ENCODE results near the gene PTGER2.

The PTGER2 gene

DNA sequence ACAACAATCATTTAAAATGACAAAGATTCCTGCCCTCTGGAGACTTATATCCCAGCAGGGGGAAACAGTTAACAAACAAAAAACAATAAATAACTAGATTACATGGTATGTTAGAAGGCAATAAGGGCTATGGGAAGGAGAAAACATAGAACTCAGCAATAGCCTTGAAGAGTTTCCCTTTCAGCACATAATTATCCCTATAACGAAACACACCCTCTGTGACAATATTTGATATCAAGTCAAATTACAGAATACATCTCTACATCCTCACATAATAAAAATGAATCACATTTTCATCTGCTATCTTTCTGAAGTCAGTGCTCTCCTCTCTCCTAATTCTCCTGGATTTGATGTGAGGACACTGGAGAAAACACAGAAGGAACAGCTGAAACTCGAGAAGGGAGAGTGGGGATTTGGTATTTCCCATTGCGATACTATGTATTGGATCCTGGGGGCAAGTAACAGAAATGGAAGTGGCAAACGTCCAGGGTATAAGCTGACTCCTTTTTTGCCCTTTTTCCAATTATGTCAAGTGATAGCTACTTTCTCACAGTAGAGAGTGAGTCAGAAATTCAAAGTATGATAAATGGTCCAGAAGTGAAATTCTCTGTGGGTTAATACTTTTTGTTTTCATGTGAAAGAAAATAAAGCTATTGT lies 9.7 kb upstream of the PTGER2 start:
- TF ChIP-seq, protein P1, sequence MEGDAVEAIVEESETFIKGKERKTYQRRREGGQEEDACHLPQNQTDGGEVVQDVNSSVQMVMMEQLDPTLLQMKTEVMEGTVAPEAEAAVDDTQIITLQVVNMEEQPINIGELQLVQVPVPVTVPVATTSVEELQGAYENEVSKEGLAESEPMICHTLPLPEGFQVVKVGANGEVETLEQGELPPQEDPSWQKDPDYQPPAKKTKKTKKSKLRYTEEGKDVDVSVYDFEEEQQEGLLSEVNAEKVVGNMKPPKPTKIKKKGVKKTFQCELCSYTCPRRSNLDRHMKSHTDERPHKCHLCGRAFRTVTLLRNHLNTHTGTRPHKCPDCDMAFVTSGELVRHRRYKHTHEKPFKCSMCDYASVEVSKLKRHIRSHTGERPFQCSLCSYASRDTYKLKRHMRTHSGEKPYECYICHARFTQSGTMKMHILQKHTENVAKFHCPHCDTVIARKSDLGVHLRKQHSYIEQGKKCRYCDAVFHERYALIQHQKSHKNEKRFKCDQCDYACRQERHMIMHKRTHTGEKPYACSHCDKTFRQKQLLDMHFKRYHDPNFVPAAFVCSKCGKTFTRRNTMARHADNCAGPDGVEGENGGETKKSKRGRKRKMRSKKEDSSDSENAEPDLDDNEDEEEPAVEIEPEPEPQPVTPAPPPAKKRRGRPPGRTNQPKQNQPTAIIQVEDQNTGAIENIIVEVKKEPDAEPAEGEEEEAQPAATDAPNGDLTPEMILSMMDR (IDR thresholded peaks at IDR 0.05): no peak
- TF ChIP-seq ZFX (IDR thresholded peaks at IDR 0.05; ENCODE audit: borderline replicate concordance): no peak
- no peak overlapping the region for H3K27ac ChIP-seq

DNA sequence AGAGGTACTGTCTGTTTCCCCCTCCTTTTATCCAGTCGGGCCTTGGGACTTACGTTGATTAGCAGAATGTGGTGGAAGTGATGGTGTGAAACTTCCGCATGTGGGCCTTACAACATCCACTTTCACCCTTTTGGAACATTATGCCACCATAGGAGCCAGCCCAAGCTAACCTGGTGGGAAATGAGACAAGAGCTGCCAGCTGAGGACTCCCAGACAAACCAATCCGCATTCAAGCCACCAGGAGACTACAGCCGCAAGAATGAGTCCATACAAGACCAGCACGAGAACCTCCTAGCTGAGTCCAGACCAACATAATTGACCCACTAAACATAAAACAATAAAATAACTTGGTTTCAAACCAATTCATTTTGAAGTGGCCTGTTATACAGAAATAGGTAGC lies 9.1 kb upstream of the PTGER2 start:
- H3K27ac ChIP-seq: no peak overlapping the region
- no peak for TF ChIP-seq ZFX (IDR thresholded peaks at IDR 0.05; ENCODE audit: borderline replicate concordance)
- TF ChIP-seq, protein P1 (IDR thresholded peaks at IDR 0.05): no peak

DNA sequence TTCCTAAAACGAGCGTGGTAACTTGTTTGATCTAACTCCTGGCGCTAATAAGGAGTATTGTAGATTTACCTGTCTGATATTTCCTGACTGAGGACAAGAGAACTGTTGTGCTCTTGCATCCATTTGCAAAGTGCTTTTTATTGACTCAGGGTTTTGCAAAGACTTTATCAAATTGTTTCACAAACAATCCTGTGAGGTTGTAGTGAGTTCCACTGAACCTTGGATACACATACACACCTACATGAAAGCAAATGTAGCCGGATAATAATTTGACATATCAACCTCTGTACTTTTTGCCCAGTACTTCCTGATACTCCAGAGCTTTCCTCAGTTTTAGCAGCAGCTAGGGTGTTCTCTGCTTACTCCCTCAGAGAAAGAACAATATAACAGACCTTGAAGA lies 6.7 kb upstream of the PTGER2 start:
- no peak overlapping the region for H3K27ac ChIP-seq

DNA sequence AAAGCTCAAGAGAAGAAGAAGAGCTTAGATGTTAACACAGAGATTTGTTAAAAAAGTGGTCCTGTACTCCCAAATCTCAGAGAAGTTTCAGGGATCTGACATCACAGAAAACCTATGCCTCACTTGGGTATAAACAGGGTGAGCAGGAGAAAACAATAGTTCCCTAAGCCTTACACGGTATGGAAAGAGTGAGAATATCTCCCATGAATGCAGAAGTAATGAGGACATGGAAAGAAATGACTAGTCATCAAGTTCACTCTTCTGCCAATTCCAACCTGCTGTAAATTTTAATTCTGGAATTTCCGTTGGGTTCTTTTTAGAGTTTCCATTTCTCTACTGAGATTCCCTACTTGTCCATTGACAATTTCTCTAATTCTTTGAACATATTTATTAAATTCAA lies 6.2 kb upstream of the PTGER2 start:
- H3K27ac ChIP-seq: no peak overlapping the region
- no peak for TF ChIP-seq ZFX (IDR thresholded peaks at IDR 0.05; ENCODE audit: borderline replicate concordance)
- TF ChIP-seq, protein P1 (IDR thresholded peaks at IDR 0.05): no peak

More for the DNA sequence above, 6.7 kb upstream of the PTGER2 start:
- TF ChIP-seq, protein P1 (IDR thresholded peaks at IDR 0.05): no peak
- no peak for TF ChIP-seq ZFX (IDR thresholded peaks at IDR 0.05; ENCODE audit: borderline replicate concordance)

DNA sequence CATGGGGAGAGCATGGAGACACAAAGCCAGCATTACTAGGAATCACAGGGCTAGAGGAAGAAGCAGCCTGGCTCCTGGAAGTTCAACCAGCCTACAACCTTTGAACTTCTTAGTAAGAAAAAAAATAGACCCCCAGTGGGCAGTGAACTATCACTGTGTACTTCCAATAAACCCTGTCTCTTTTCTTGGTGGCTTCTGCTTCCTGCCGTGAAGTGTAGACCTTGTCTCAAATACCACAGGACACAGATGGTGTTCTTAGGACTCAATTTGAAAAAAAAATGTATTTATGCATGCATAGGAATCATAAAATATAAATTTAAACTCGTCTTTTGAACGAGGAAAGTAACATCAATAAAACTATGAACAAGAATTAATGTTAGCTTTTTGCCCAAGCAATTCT lies 3.6 kb upstream of the PTGER2 start:
- H3K27ac ChIP-seq: no peak overlapping the region

DNA sequence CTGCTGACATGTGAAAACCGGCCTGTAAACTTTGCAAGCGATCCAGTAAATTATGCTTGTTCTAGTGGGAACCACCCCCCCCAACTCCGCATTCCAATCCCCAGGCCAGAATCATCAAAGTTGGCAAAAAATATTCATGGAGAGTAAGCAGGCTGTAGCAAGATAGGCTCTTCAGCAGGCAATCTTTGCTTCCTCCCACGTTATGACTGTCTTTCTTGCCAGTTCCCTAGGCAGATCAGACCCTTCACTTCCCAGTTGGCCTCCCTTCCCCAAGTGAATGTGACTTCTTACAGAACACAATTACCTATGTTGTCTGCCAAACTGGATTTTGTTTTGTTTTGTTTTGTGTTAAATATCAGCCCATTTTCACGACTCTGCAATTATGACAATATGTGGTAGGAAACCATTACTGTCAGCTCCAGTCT lies 1.2 kb upstream of the PTGER2 start:
- H3K27ac ChIP-seq: no peak overlapping the region
- TF ChIP-seq ZFX (IDR thresholded peaks at IDR 0.05; ENCODE audit: borderline replicate concordance): no peak
- TF ChIP-seq, protein P1 (IDR thresholded peaks at IDR 0.05): no peak

More for the DNA sequence above, 3.6 kb upstream of the PTGER2 start:
- TF ChIP-seq, protein P1 (IDR thresholded peaks at IDR 0.05): no peak
- TF ChIP-seq ZFX (IDR thresholded peaks at IDR 0.05; ENCODE audit: borderline replicate concordance): no peak

DNA sequence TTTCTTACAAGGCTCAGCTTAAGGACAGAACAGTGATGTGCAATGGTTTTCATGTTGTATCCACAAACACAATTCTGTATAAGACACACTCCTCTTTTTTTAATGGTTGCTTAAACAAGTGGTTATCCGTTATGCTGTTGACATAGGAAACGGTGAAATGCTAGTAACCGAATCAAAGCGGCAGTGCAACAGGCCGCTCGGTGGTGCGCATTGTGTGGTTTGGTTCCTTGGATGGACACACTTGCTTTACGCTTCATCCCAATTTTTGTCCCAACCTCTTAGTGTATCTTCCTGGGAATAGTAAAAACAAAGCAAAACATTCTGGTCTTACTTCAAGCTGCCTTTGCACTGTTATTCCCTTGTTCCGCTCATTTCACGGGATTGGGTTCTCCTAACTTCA lies 650 bp upstream of the PTGER2 start:
- TF ChIP-seq, protein P1 (IDR thresholded peaks at IDR 0.05): no peak
- TF ChIP-seq ZFX (IDR thresholded peaks at IDR 0.05; ENCODE audit: borderline replicate concordance): no peak
- H3K27ac ChIP-seq: no peak overlapping the region
